ENCODE measurements around the gene TECPR1. TPM values are rescaled to one million over a fixed set of nuclear protein-coding genes. Genes with fewer than 3 reads are reported as not detected.

Gene TECPR1
- total and polyA plus RNA-seq, 2 of the 8 experiments (the other 6 are each of a cell fraction or from before 2014, with no cell fraction given) = 1.3 to 11.1 TPM

- peaks cover 8 to 24% (median 12%) of the 10 kb centered on the region in 4 experiments; a peak in 7 of 8 replicates for H3K36me3 ChIP-seq (ENCODE audit: control insufficient read depth in 2 of 4, insufficient read depth in 4 of 4, low read length in 3 of 4)
Measured at GRCh38 chr7:98297626-98298286, 45.7 kb upstream of the TECPR1 start.

More at GRCh38 chr7:98297626-98298286, 45.7 kb upstream of the TECPR1 start:
- DNase-seq (ENCODE audit: low read depth in 1 of 2, low spot score in 2 of 2) (no peak), FAIRE-seq (no peak)
- no peak overlapping the region for H4K91ac ChIP-seq (replicated peaks; ENCODE audit: insufficient read length, low read length)
- ChIA-PET CTCF (ENCODE audit: partially characterized antibody) (interaction anchor here (0.6 to 8.1 kb wide), 4 partner anchors 64 to 129 kb away, joined by 3 to 57 read pairs (median 4); partner anchors contain the start of gene BAIAP2L1), POLR2A (ENCODE audit: partially characterized antibody) (interaction anchor here (1.1 to 1.7 kb wide), 3 partner anchors 10 to 103 kb away, joined by 3 to 5 read pairs (median 5); partner anchors contain the start of gene BAIAP2L1)
- no peak overlapping the region for H3K9ac ChIP-seq (replicated peaks in 1 of 4; ENCODE audit: extremely low read depth in 1 of 4, low read depth in 3 of 4, low read length in 3 of 4)
- TF ChIP-seq ZNF274 (IDR thresholded peaks at IDR 0.05; ENCODE audit: borderline replicate concordance, extremely low read depth, low read length) (no peak), BACH1 (IDR thresholded peaks at IDR 0.05; ENCODE audit: low read length) (no peak), SIN3A (conservative IDR thresholded peaks at IDR 0.05 in 1 of 2, IDR thresholded peaks at IDR 0.05 in 1 of 2; ENCODE audit: low read depth in 1 of 2, low read length in 2 of 2) (no peak), E2F6 (IDR thresholded peaks at IDR 0.05) (no peak), SIX5 (IDR thresholded peaks at IDR 0.05; ENCODE audit: low read depth, low read length) (no peak), TAF1 (IDR thresholded peaks at IDR 0.05; ENCODE audit: low read depth, low read length) (no peak), CBX8 (IDR thresholded peaks at IDR 0.05; ENCODE audit: borderline replicate concordance, low read depth, low read length) (no peak), HDAC6 (IDR thresholded peaks at IDR 0.05; ENCODE audit: low read depth, low read length) (no peak), JUND (IDR thresholded peaks at IDR 0.05; ENCODE audit: low read length) (no peak)
- no peaks in the 10 kb centered on the region for H3K79me2 ChIP-seq (ENCODE audit: control insufficient read depth in 1 of 2, insufficient read depth in 2 of 2, low read length in 2 of 2)
- H3K4me2 ChIP-seq (ENCODE audit: insufficient read depth in 1 of 2, low read depth in 2 of 2, low read length in 2 of 2) = no peak overlapping the region
- no peak overlapping the region for H2BK120ac ChIP-seq (replicated peaks; ENCODE audit: low read depth, low read length)
- no peak overlapping the region for H2BK5ac ChIP-seq (ENCODE audit: low read depth, low read length)
- no peak overlapping the region for H2BK15ac ChIP-seq (ENCODE audit: low read length)
- H3K14ac ChIP-seq (ENCODE audit: insufficient read length) = no peak overlapping the region
- no peak overlapping the region for H3K4ac ChIP-seq (replicated peaks; ENCODE audit: insufficient read length, low read depth, low read length)
- H3K56ac ChIP-seq (replicated peaks; ENCODE audit: insufficient read length, low read depth, low read length) = no peak overlapping the region
- H3K4me1 ChIP-seq (replicated peaks in 1 of 4; ENCODE audit: control insufficient read depth in 3 of 4, insufficient read depth in 4 of 4, low read length in 3 of 4) = peaks cover 0 to 10% (median 3%) of the 10 kb centered on the region in 4 experiments; a peak in 5 of 7 replicates
- H3K79me1 ChIP-seq (ENCODE audit: low read depth, low read length) = 0 out of 2 replicates have a peak, but pooled peaks cover 3% of the 10 kb centered on the region
- no peak overlapping the region for H2BK20ac ChIP-seq (ENCODE audit: low read length)
- H4K8ac ChIP-seq (ENCODE audit: extremely low read depth, insufficient read depth, low read length) = no peak overlapping the region
- WGBS, 2 experiments (ENCODE audit: extremely low coverage in 1 of 2, insufficient coverage in 1 of 2, insufficient read length in 1 of 2, insufficient replicate concordance in 2 of 2, low coverage in 1 of 2, low lambda C conversion rate in 2 of 2, missing lambda C conversion rate in 1 of 2) = 87% methylated on average over 21 of the region's 21 CpGs; no CpG with 5 or more reads in 1 of the 2 experiments
- no peak overlapping the region for H3K23ac ChIP-seq (ENCODE audit: insufficient read length)
- H2AK5ac ChIP-seq (ENCODE audit: low read depth, low read length) = no peak overlapping the region
- no peak overlapping the region for H3K18ac ChIP-seq (ENCODE audit: extremely low read depth, low read length)
- H3K23me2 ChIP-seq (ENCODE audit: low read depth, low read length) = no peaks in the 10 kb centered on the region
- no peak overlapping the region for H3K4me3 ChIP-seq (ENCODE audit: extremely low read depth in 1 of 4, insufficient read depth in 2 of 4, low read depth in 3 of 4, low read length in 4 of 4)
- no peaks in the 10 kb centered on the region for H3K27me3 ChIP-seq (replicated peaks in 1 of 4; ENCODE audit: control insufficient read depth in 3 of 4, extremely low read depth in 1 of 4, insufficient read depth in 3 of 4, low read length in 3 of 4)
- H3K27ac ChIP-seq (ENCODE audit: low read depth, low read length) = no peak overlapping the region
- H2BK12ac ChIP-seq (ENCODE audit: low read depth, low read length) = no peak overlapping the region
- no peak overlapping the region for H2AFZ ChIP-seq (ENCODE audit: low read length)
- H4K5ac ChIP-seq (ENCODE audit: insufficient read length, low read depth, low read length) = no peak overlapping the region
- no peaks in the 10 kb centered on the region for H3K9me3 ChIP-seq (ENCODE audit: insufficient read depth in 2 of 2, low read depth in 1 of 2, low read length in 1 of 2)
- H4K20me1 ChIP-seq (replicated peaks in 1 of 2; ENCODE audit: control insufficient read depth in 1 of 2, insufficient read depth in 2 of 2, low read length in 2 of 2) = peaks cover 7 to 21% of the 10 kb centered on the region in 2 experiments
